GM21717 (cell line): ENCODE results near the gene FTO.

ENCODE experiments used
- ATAC-seq: cut with Tn5 transposase; IDR thresholded peaks from one replicate; pipeline ENCODE4 v1.9.1; 2021; ENCODE audit warnings: mild to moderate bottlenecking, moderate library complexity; ENCODE audit not compliant: unreplicated experiment

Gene FTO

GRCh38 chr16:54068212-54068611 lies 364.3 kb downstream of the FTO start:
- ATAC-seq, result no peak

DNA sequence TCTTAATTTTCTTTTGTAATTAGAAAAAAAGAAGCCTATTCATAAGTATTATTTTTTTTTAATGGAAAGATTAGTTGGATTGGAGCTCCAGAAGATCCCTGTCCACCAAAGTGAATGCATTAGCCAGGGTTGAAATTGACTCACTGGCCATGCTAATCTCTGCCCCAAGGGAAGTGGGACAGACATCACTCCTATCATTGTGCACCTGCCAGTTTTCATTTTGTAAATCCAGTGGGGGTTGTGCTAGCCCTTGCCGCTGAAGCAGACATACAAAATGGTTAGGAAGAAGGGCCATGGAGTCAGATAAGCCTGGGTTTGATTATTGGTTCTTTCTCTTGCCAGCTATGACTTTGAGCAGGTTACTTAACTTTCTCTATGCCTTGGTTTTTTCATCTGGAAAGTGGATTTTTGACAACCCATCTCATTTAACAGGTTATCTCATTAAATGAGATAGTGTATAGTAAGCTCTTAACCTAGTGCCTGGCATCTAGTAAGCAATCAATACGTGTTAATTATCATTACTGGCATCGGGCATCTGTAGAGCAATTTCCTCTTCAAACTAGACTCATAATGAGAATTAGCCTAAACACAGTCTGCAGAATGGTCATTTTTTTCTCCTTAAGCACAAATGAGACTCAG lies 365.8 kb downstream of the FTO start:
- ATAC-seq, result no peak

- ATAC-seq, result no peak
Observed at GRCh38 chr16:54070789-54071343, 366.9 kb downstream of the FTO start.

DNA sequence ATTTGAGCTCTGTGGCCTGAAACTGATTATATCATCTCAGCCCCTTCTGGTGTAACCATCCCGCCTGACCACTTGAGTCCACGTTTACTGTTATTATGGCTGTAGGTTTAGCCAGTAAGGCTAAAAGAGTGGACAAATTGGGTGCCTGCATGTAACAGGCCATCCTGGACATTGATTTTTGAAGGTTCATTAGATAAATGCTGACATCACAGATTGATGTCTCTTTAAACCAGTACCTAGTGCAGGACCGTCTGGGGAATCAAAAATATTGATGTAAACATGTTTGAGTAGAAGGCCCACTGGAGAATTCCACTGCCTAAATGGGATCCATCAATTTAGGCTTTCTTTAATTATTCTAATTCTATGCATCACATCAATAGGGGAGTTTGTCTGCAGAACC lies 367.6 kb downstream of the FTO start:
- ATAC-seq, result no peak

GRCh38 chr16:54072237-54072636 lies 368.3 kb downstream of the FTO start:
- no peak for ATAC-seq

DNA sequence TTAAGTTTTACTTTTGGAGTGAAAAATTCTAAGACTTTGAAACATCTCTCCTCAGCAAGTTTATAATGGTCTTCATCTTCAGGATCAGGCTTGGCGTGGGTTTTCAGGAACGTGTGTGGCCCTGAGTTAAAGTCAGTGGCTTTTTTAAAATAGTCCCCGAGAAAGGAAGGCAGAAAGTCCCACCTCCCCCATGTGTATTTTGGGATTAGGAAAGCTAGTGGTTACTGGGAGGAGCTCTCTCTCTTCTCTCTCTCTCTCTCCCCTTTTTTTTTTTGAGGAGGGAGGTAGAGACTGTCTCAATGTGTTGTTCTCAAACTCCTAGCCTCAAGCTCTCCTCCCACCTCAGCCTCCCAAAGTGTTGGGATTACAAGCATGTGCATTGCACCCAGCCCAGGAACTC lies 369.4 kb downstream of the FTO start:
- no peak for ATAC-seq

- ATAC-seq, result no peak
Observed at GRCh38 chr16:54075446-54075845, 371.5 kb downstream of the FTO start.

DNA sequence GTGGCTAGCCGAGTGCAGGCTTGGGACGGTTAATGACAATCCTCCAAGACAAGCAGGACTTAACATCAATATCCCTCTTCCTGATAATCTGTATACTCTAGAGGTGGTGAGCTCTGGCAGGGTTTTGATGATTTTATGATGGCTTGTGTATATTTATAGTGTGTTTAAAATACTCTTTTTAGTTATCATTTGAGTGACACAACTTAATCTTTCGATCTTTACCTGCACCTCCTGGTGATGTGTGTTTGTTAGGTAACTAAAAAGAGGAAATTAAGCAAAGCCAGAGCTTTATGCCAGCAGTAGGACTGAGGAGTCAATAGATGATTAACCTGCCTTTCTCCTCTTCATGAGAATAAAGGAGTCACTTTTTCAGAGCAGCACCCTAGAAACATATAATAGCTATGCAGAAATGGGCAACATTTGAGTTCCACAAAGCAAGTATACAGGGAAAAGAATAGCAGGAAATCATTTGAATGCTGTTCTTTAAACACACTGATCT lies 372.1 kb downstream of the FTO start:
- ATAC-seq, result no peak

- ATAC-seq, result no peak
Observed at GRCh38 chr16:54077050-54077821, 373.3 kb downstream of the FTO start.

GRCh38 chr16:54080524-54081008 lies 376.6 kb downstream of the FTO start:
- ATAC-seq, result no peak

DNA sequence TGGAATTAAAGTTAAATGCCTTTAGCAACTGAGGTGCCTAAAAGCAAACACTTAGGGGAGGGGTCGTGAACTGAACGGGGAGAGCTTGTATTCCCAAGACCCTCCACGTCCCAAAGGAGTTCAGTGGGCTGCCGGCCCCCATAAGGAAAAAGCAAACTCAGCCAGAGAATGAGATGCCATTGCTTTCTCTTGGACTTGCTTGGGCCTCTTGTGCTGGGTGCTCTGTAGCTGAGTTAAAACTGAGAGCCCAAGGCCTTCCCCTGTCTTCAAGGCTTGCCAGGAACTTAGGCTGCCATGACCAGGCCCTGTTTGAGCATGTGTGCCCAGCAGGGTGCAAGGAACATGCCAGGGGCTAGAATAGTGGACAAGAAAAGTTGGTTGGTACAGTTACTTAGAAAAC lies 382.8 kb downstream of the FTO start:
- no peak for ATAC-seq

- no peak for ATAC-seq
Observed at GRCh38 chr16:54090602-54091001, 386.6 kb downstream of the FTO start.

GRCh38 chr16:54093281-54093680 lies 389.3 kb downstream of the FTO start:
- ATAC-seq, result no peak

DNA sequence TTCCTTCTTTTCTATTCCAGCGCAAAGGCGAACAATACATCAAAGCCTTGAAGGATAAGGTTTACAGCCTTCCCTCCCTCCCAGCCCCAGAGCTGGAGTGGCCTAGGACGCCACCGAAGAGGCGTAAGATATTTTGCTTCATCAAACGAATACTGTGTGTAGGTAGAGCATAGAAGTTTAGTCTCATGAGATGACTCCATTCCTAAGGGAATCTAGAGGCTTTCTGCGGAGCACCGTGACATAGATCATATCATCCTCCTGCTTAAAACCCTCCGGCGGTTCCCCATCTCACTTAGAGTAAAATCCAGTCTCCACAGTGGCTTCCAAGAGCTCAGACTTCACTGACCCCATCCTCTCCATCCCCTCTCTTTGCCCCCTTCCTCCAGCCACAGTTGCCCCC lies 390.7 kb downstream of the FTO start:
- no peak for ATAC-seq

- no peak for ATAC-seq
Observed at GRCh38 chr16:54096607-54097006, 392.7 kb downstream of the FTO start.

DNA sequence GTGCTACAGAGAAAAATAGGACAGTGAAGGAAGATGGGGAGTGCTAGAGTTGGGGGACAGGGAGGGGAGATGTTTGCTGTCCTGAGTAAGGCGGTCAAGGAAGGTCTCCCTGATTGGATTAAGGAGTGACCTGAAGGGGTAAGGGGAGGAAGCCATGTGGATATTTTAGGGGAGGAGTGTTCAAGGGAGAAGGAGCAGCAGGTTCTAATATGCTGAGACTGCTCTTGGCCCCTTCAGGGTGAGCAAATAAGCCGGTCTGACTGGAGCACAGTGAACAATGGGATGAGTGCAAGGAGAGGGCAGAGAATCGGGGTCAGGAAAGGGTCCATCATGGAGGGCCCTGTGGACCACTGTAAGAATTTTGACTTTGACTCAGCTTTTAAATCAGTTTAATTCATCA lies 393.8 kb downstream of the FTO start:
- no peak for ATAC-seq

GRCh38 chr16:54098247-54098646 lies 394.3 kb downstream of the FTO start:
- ATAC-seq, result no peak

DNA sequence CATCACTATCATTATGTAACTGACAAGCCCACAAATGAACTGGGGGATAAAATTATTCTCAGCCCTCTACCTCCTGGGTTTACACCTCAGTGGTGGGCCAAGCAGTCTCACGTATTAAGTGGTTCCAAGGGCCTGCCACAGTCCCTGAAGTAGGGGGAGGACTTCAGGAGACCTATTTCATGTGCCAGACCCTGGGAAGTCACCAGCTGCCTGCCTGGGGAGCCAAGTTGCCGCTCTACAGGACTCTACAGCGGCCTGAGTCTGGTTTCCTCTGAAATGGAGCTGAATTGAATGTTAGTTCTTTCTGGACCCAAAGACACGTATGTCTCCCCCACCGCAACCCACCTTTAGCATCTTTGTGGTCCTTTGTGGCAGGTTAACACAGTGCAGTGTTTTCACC lies 395.7 kb downstream of the FTO start:
- no peak for ATAC-seq

DNA sequence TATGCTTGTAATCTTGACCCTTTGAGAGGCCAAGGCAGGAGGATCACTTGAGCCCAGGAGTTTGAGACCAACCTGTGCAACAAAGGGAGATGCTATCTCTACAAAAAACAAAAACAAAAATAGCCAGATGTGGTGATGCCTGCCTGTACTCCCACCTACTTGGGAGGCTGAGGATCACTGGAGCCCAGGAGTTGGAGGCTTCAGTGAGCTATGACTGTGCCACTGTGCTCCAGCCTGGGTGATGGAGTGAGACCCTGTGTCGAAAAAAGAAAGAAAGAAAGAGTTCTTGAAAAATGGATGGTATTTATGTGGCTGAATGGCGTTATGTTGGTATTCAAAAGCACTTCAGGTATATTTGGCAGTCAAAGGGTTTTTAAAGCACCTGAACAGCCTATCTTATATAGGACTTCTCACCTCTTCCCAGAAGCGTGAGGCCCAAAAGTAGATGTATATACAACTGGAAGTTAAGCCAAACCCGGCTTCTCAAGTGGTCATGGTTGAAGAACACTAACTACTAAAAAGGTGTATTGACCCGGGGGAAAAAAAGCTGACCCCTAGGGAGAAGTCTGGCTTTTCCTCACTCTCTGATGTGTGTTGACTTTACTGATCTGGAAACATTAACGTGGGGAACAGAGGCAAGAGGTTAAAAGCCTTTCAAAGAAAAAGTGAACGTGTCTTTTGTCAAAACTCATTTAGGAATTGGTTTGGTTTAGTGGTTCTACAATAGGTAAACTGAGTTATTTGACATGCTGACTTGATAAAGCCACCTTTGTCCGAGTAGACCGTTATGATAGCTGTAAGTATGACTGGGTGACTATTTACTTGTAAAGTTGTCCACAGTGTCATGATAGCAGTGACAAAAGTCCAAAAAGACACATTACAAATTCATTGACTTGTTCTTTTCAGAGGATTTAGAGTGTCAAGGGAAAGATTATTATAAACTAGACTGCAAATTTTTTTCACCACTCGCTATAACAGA lies 399.2 kb downstream of the FTO start:
- ATAC-seq, result no peak

DNA sequence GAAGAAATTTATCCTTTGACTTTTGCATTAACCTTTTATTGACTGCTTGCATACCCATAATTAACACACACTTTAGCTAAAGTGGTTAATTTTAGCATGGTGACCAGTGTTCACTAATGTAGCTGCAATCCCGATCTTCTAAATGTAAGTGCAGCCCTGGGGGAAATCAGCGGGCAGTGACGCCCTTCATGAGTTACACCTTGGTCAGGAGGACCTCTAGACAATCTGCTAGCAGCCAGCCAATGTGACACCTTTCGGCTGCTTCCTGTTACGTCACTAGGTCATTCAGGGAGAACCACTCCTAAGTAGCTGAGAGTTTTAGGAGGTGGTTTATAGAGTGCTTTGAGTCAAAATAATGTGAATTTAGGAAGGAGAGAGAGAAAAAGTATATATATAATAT lies 402.1 kb downstream of the FTO start:
- ATAC-seq, result no peak
